GM18526 (cell line): ENCODE results near the gene PLSCR1.
A peak's percentile ranks its signal among the peaks of the same experiment; 100 is the strongest.

ENCODE experiments used
- POLR2A ChIP-seq: IDR thresholded peaks from 3 replicates; pipeline ENCODE4 v1.6.1; 2011; ENCODE audit not compliant: insufficient read length; ENCODE audit errors: extremely low read depth

The PLSCR1 gene

GRCh38 chr3:146544002-146544928 lies at the start of gene PLSCR1:
TSS of gene PLSCR1 (minus strand) at chr3:146544607. CDS start at chr3:146536552, 8,055 bp downstream.
- TF ChIP-seq POLR2A: peak; percentile 75

GRCh38 chr3:146593776-146594175 lies 49.4 kb upstream of the PLSCR1 start:
- TF ChIP-seq POLR2A: no peak

GRCh38 chr3:146590521-146590920 lies 46.1 kb upstream of the PLSCR1 start:
- TF ChIP-seq POLR2A: no peak

GRCh38 chr3:146589899-146590508 lies 45.6 kb upstream of the PLSCR1 start:
- TF ChIP-seq POLR2A: no peak

GRCh38 chr3:146585156-146585555 lies 40.7 kb upstream of the PLSCR1 start:
- no peak for TF ChIP-seq POLR2A

- TF ChIP-seq POLR2A: no peak
Observed at GRCh38 chr3:146581951-146582467, 37.6 kb upstream of the PLSCR1 start.

- TF ChIP-seq POLR2A: no peak
Observed at GRCh38 chr3:146581080-146581601, 36.7 kb upstream of the PLSCR1 start.

- no peak for TF ChIP-seq POLR2A
Observed at GRCh38 chr3:146577662-146578061, 33.3 kb upstream of the PLSCR1 start.

GRCh38 chr3:146575636-146576035 lies 31.2 kb upstream of the PLSCR1 start:
- TF ChIP-seq POLR2A: no peak

- no peak for TF ChIP-seq POLR2A
Observed at GRCh38 chr3:146574173-146574572, 29.8 kb upstream of the PLSCR1 start.

- TF ChIP-seq POLR2A: no peak
Observed at GRCh38 chr3:146569314-146569713, 24.9 kb upstream of the PLSCR1 start.

GRCh38 chr3:146566138-146566537 lies 21.7 kb upstream of the PLSCR1 start:
- no peak for TF ChIP-seq POLR2A

- TF ChIP-seq POLR2A: no peak
Observed at GRCh38 chr3:146561879-146562278, 17.5 kb upstream of the PLSCR1 start.

GRCh38 chr3:146561463-146561862 lies 17.1 kb upstream of the PLSCR1 start:
- no peak for TF ChIP-seq POLR2A

- TF ChIP-seq POLR2A: no peak
Observed at GRCh38 chr3:146560678-146561077, 16.3 kb upstream of the PLSCR1 start.

- no peak for TF ChIP-seq POLR2A
Observed at GRCh38 chr3:146559388-146559787, 15.0 kb upstream of the PLSCR1 start.
